GM18909 (cell line): Measurements from ENCODE around the gene MMP11.

Experiments used
- ATAC-seq: cut with Tn5 transposase; IDR thresholded peaks from one replicate; pipeline ENCODE4 v1.9.1; 2021; ENCODE audit warnings: mild to moderate bottlenecking; ENCODE audit not compliant: unreplicated experiment, poor library complexity

Gene MMP11

GRCh38 chr22:23796461-23796860, 23.8 kb downstream of the MMP11 start:
- no peak for ATAC-seq

- peak; percentile 58 for ATAC-seq
Observed at GRCh38 chr22:23800297-23801237, 27.9 kb downstream of the MMP11 start.

GRCh38 chr22:23801238-23801821, 28.7 kb downstream of the MMP11 start:
- peak; percentile 12 for ATAC-seq

GRCh38 chr22:23801886-23802377, 29.3 kb downstream of the MMP11 start:
- ATAC-seq = no peak

- ATAC-seq = no peak
Observed at GRCh38 chr22:23803001-23803819, 30.6 kb downstream of the MMP11 start.

- no peak for ATAC-seq
Observed at GRCh38 chr22:23804781-23805291, 32.2 kb downstream of the MMP11 start.

- ATAC-seq = no peak
Observed at GRCh38 chr22:23806837-23807236, 34.2 kb downstream of the MMP11 start.

GRCh38 chr22:23812378-23812777, 39.7 kb downstream of the MMP11 start:
- ATAC-seq = no peak

- ATAC-seq = no peak
Observed at GRCh38 chr22:23815541-23816155, 43.0 kb downstream of the MMP11 start.

- ATAC-seq = no peak
Observed at GRCh38 chr22:23816156-23816976, 43.7 kb downstream of the MMP11 start.

- ATAC-seq = no peak
Observed at GRCh38 chr22:23817146-23817545, 44.5 kb downstream of the MMP11 start.

- ATAC-seq = no peak
Observed at GRCh38 chr22:23818541-23818940, 45.9 kb downstream of the MMP11 start.

GRCh38 chr22:23820748-23821211, 48.1 kb downstream of the MMP11 start:
- ATAC-seq = no peak

GRCh38 chr22:23822101-23822671, 49.5 kb downstream of the MMP11 start:
- no peak for ATAC-seq

GRCh38 chr22:23823331-23823791, 50.7 kb downstream of the MMP11 start:
- no peak for ATAC-seq

- ATAC-seq = no peak
Observed at GRCh38 chr22:23824476-23825245, 52.0 kb downstream of the MMP11 start.

GRCh38 chr22:23825246-23825905, 52.7 kb downstream of the MMP11 start:
- no peak for ATAC-seq
